BLaER1 treated with 17β-estradiol and CSF1 and Interleukin-3, amounts not matched to agents 10 nM and 100 nM (cell line): ENCODE results near the gene TLE2.

Experiments used
- H3K27ac ChIP-seq, 11 experiments: shearing (Covaris generic); formaldehyde crosslinking; 2 replicates each; pipeline ENCODE4 v1.8.1; 2022
- H3K27me3 ChIP-seq, 11 experiments: shearing (Covaris generic); formaldehyde crosslinking; 2 replicates each; pipeline ENCODE4 v1.8.1; 2022
- H3K36me3 ChIP-seq, 11 experiments: shearing (Covaris generic); formaldehyde crosslinking; 2 replicates each; pipeline ENCODE4 v1.8.1; 2022
- H3K4me1 ChIP-seq, 10 experiments: shearing (Covaris generic); formaldehyde crosslinking; 2 replicates each; pipeline ENCODE4 v1.8.1; 2022
- H3K4me2 ChIP-seq, 11 experiments: shearing (Covaris generic); formaldehyde crosslinking; 2 replicates each; pipeline ENCODE4 v1.8.1; 2022
- H3K4me3 ChIP-seq, 10 experiments: shearing (Covaris generic); formaldehyde crosslinking; 2 replicates each; pipeline ENCODE4 v1.8.1; 2022
- H3K9ac ChIP-seq, 11 experiments: shearing (Covaris generic); formaldehyde crosslinking; 2 replicates each; pipeline ENCODE4 v1.8.1; 2022
- H3K9me3 ChIP-seq, 11 experiments: shearing (Covaris generic); formaldehyde crosslinking; replicated peaks in 1 of 11; 2 replicates each; pipeline ENCODE4 v1.8.1; 2022
- H4K20me1 ChIP-seq, 11 experiments: shearing (Covaris generic); formaldehyde crosslinking; 2 replicates each; pipeline ENCODE4 v1.8.1; 2022
- Cebpa-rat ChIP-seq, 11 experiments: shearing (Covaris generic); IDR thresholded peaks; 2 replicates each; pipeline ENCODE4 v1.8.1; 2022

Gene TLE2

DNA sequence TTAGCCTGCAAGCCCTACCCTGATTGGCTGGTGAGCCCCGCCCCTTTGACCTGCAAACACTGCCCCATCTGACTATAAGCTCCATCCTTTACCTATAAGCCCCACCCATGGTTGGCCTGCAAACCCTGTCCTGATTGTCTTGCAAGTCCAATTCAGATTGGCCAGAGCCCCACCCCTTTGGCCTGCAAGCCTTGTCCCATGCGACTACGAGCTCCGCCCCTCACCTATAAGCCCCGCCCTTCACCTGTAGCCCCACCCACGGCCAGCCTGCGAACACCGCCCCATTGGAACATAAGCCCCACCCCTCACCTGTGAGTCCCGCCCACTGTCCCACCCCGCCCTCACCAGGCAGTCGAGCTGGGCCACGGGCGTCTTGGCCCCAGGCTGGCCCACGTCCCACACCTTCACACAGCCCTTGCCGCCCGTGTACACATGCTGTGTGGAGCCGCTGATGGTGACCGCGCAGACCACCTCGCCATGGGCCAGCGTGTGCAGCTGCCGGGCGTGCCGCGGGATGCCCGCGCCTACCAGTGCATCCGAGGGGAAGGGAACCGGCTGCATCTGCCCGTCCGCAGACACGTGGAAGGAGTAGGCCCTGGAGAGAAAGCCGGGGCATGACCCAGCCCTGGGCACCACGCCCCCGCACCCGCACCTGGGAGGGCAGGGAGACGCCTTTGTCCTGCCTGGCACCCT lies 22.9 kb downstream of the TLE2 start:
- H3K36me3 ChIP-seq, result no peaks in the 10 kb centered on the region
- H3K4me2 ChIP-seq, result no peak overlapping the region
- peaks cover 0 to 24% (median 16%) of the 10 kb centered on the region in 10 experiments; a peak in 15 of 20 replicates for H3K4me1 ChIP-seq
- TF ChIP-seq Cebpa-rat (IDR thresholded peaks at IDR 0.05), result no peak
- no peak overlapping the region for H3K4me3 ChIP-seq
- H3K27me3 ChIP-seq, result no peaks in the 10 kb centered on the region
- H4K20me1 ChIP-seq, result no peaks in the 10 kb centered on the region; a peak in 1 of 22 replicates
- no peak overlapping the region for H3K27ac ChIP-seq
- H3K9me3 ChIP-seq, result no peaks in the 10 kb centered on the region
- H3K9ac ChIP-seq, result no peak overlapping the region

DNA sequence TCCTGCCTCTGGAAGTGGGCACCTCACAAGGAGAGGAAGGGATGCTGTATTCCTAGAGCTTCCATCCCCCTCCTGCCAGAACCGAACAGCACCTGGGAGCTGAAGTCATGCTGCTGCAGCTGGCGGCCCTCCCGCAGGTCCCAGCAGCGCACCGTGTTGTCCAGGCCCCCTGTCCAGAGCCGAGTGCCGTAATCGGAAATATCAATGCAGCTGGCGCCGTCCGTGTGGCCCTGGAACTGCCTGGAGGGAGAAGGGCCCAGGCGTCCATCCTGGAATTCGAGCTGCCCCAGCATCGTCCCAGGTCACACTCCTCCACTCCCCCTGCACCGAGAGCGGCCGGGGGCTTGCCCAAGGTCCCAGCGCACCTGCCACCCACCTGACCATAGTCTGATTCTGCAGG lies 23.7 kb downstream of the TLE2 start:
- Histone ChIP-seq H3K4me3 (no peak overlapping the region), H3K27me3 (no peaks in the 10 kb centered on the region), H3K36me3 (no peaks in the 10 kb centered on the region), H3K4me2 (no peak overlapping the region), H4K20me1 (no peaks in the 10 kb centered on the region; a peak in 1 of 22 replicates), H3K4me1 (peaks cover 0 to 24% (median 16%) of the 10 kb centered on the region in 10 experiments; a peak in 15 of 20 replicates), H3K9me3 (no peaks in the 10 kb centered on the region), H3K27ac (no peak overlapping the region), H3K9ac (no peak overlapping the region)
- TF ChIP-seq Cebpa-rat (IDR thresholded peaks at IDR 0.05), result no peak

DNA sequence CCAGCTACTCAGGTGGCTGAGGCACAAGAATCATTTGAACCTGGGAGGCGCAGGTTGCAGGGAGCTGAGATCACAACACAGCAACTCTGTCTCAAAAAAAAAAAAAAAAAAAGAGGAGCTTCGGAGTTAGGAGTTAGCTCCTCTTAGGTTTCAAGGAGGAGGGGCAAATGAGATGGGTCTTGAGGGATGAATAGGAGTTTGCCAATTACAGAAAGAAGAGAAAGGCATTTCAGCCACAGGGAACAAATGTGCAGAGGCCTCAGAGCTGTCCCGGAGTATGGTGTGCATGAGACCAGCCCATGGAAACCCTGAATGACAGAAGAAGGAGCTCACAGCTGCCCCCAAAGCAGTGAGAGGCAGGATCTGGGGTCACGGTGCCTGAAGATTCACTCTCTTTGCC lies 24.6 kb downstream of the TLE2 start:
- Histone ChIP-seq H4K20me1 (no peaks in the 10 kb centered on the region; a peak in 1 of 22 replicates), H3K4me2 (no peak overlapping the region)
- no peak for TF ChIP-seq Cebpa-rat (IDR thresholded peaks at IDR 0.05)

DNA sequence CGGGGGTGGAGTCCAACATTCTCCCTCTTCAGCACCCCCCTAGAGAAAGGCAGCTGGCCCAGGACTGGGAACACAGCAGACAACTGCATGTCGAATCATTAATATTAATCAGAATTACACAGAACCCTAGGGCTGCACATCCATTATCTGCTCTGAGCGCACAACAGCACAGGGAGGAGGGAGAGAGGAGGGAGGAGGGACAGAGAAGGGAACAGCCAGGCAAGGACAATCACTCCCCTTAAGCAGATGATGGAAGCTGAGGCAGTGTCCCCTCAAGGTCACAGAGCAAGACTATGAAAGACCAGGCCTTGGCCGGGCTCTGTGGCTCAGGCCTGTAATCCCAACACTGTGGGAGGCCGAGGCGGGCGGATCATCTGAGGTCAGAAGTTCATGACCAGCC lies 26.0 kb downstream of the TLE2 start:
- Histone ChIP-seq H3K4me2 (no peak overlapping the region), H3K4me1 (peaks cover 0 to 10% (median 5%) of the 10 kb centered on the region in 10 experiments; a peak in 15 of 20 replicates), H3K9me3 (peaks cover 5 to 15% (median 11%) of the 10 kb centered on the region in 11 experiments), H3K9ac (no peak overlapping the region), H3K27ac (no peak overlapping the region), H3K36me3 (no peaks in the 10 kb centered on the region), H3K27me3 (no peaks in the 10 kb centered on the region), H3K4me3 (no peak overlapping the region), H4K20me1 (no peaks in the 10 kb centered on the region; a peak in 1 of 22 replicates)
- TF ChIP-seq Cebpa-rat (IDR thresholded peaks at IDR 0.05), result no peak

More for the DNA sequence above, 24.6 kb downstream of the TLE2 start:
- Histone ChIP-seq H3K4me3 (no peak overlapping the region), H3K4me1 (peaks cover 0 to 24% (median 16%) of the 10 kb centered on the region in 10 experiments; a peak in 15 of 20 replicates), H3K36me3 (no peaks in the 10 kb centered on the region), H3K9me3 (peaks cover 0 to 3% (median under 1%) of the 10 kb centered on the region in 11 experiments; a peak in 6 of 22 replicates), H3K27me3 (no peaks in the 10 kb centered on the region), H3K27ac (no peak overlapping the region), H3K9ac (no peak overlapping the region)

DNA sequence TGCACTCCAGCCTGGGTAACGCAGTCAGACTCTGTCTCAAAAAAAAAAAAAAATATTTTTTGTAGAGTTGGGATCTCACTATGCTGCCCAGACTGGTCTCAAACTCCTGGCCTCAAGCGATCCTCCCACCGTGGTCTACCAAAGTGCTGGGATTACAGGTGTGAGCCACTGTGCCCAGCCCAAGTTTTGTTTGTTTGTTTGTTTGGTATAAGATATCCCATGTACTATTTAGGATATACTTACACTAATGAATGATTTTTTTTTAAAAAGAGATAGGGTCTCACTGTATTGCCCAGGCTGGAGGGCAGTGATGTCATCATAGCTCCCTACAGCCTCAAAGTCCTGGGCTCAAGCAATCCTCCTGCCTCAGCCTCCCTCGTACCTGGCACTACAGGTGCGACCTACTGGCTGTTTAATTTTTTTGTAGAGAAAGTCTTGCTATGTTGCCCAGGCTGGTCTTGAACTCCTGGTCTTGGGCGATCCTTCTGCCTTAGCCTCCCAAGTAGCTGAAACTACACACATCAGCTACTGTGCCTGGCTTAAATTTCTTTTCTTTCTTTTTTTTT lies 27.8 kb downstream of the TLE2 start:
- Histone ChIP-seq H3K9ac (no peak overlapping the region), H3K4me1 (peaks cover 0 to 10% (median 2%) of the 10 kb centered on the region in 10 experiments; a peak in 3 of 20 replicates), H3K9me3 (peaks cover 5 to 15% (median 11%) of the 10 kb centered on the region in 11 experiments), H3K36me3 (no peaks in the 10 kb centered on the region), H3K4me3 (no peak overlapping the region), H3K27me3 (no peaks in the 10 kb centered on the region), H3K27ac (no peak overlapping the region), H3K4me2 (no peak overlapping the region), H4K20me1 (no peaks in the 10 kb centered on the region; a peak in 1 of 22 replicates)
- TF ChIP-seq Cebpa-rat (IDR thresholded peaks at IDR 0.05), result no peak

DNA sequence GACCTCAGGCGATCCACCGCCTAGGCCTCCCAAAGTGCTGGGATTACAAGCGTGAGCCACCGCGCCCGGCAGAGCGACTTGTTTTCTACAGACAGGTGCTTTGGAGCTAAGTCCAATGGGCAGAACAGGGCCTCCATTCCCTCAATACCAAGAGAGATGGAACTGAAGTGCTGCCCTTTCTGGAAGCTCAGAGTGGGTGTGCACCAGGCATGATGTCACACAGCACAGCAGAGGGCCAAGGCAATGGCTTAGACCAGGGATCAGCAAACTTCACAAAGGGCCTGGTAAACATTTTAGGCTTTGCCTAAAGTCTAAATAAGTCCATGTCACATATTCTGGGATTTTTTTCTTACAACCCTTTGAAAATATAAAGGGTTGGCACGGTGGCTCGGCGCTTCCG lies 30.4 kb downstream of the TLE2 start:
- H3K4me1 ChIP-seq, result peaks cover 0 to 10% (median 2%) of the 10 kb centered on the region in 10 experiments; a peak in 3 of 20 replicates
- no peak for TF ChIP-seq Cebpa-rat (IDR thresholded peaks at IDR 0.05)
- H4K20me1 ChIP-seq, result no peaks in the 10 kb centered on the region
- H3K27ac ChIP-seq, result no peak overlapping the region
- no peaks in the 10 kb centered on the region for H3K36me3 ChIP-seq
- no peaks in the 10 kb centered on the region for H3K27me3 ChIP-seq
- H3K4me2 ChIP-seq, result no peak overlapping the region
- no peak overlapping the region for H3K4me3 ChIP-seq
- H3K9me3 ChIP-seq, result peaks cover 5 to 15% (median 11%) of the 10 kb centered on the region in 11 experiments
- H3K9ac ChIP-seq, result no peak overlapping the region

DNA sequence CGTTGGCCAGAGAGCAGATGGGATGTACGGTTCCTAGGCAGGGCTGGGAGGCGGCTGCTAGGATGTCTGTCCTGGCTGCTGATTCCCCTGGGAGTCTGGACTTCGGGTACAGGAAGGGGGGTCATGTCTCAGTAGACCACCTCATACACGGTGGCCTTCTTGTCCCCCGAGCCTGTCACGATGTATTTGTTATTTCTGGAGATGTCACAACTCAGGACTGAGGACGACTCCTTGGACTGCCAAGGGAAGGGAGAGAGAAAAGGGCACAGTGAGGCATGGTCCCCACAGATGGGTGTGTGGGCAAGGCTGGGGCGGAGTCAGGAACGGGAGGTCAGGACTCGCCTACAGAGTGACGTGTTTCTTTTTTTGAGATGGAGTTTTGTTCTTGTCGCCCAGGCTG lies 31.4 kb downstream of the TLE2 start:
- H3K4me3 ChIP-seq, result no peak overlapping the region
- H3K9me3 ChIP-seq, result peaks cover 5 to 15% (median 11%) of the 10 kb centered on the region in 11 experiments
- H4K20me1 ChIP-seq, result no peaks in the 10 kb centered on the region
- no peaks in the 10 kb centered on the region for H3K36me3 ChIP-seq
- no peak overlapping the region for H3K9ac ChIP-seq
- no peaks in the 10 kb centered on the region for H3K27me3 ChIP-seq
- peak overlapping the region in 2 of 11 experiments; percentile 15; a peak in 4 of 22 replicates for H3K4me2 ChIP-seq
- TF ChIP-seq Cebpa-rat (IDR thresholded peaks at IDR 0.05), result no peak
- H3K4me1 ChIP-seq, result peaks cover 0 to 17% (median 7%) of the 10 kb centered on the region in 10 experiments; a peak in 7 of 20 replicates
- H3K27ac ChIP-seq, result no peak overlapping the region

DNA sequence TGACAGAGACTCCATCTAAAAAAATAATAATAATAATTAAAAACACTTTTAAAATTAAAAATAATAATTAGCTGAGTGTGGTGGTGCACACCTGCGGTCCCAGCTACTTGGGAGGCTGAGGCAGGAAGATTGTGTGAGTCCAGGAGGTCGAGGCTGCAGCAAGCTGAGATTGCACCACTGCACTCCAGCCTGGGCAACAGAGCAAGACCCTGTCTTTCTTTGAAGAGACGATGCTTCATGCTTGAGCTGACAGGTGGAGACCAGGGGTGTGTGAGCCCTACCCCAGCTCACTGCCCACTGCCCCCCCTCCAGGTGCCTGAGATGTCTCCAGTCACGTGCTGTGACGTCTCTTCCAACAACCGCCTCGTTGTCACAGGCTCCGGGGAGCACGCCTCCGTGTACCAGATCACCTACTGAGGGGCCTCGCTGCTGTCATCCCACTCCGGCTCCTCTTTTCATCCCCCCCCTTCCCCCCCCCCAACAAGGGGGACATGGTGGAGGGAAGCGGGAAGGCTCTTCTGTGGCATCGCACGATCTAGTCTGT lies 34.4 kb downstream of the TLE2 start:
- Histone ChIP-seq H3K9ac (no peak overlapping the region), H3K4me2 (no peak overlapping the region), H3K36me3 (no peaks in the 10 kb centered on the region), H4K20me1 (no peaks in the 10 kb centered on the region), H3K9me3 (peaks cover 5 to 14% (median 11%) of the 10 kb centered on the region in 11 experiments), H3K27me3 (no peaks in the 10 kb centered on the region), H3K4me3 (no peak overlapping the region), H3K4me1 (peaks cover 0 to 17% (median 7%) of the 10 kb centered on the region in 10 experiments; a peak in 7 of 20 replicates), H3K27ac (no peak overlapping the region)
- no peak for TF ChIP-seq Cebpa-rat (IDR thresholded peaks at IDR 0.05)

DNA sequence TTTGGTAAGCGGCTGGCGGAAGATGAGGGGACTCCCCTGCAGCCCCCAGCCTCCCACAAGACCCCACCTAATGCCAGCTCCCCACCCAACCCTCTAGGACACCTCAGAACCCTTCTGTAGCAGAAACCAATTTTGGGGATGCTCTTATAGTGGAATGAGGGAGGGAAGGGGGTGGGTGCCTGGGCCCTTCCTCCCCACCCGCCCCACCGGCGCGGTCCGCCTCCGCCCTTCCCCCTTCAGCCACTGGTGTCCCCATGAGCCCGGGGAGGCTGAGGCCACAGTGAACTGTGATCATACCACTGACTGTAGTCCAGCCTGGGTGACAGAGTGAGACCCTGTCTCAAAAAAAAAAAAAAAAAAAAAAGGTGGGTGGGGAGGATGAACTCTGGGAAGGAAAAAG lies 35.5 kb downstream of the TLE2 start:
- Histone ChIP-seq H3K9ac (no peak overlapping the region), H3K36me3 (no peaks in the 10 kb centered on the region), H3K27ac (no peak overlapping the region), H3K4me1 (peaks cover 0 to 17% (median 9%) of the 10 kb centered on the region in 10 experiments; a peak in 9 of 20 replicates), H3K4me3 (no peak overlapping the region), H3K4me2 (peak overlapping the region in 3 of 11 experiments; percentile 28 to 40 (median 29); a peak in 4 of 22 replicates), H4K20me1 (no peaks in the 10 kb centered on the region), H3K27me3 (no peaks in the 10 kb centered on the region), H3K9me3 (peaks cover 0 to 4% (median 1%) of the 10 kb centered on the region in 11 experiments; a peak in 14 of 22 replicates)
- TF ChIP-seq Cebpa-rat (IDR thresholded peaks at IDR 0.05), result no peak
